SK-MEL-5 (cell line): Measurements from ENCODE around the gene CLEC4G. TPM values are rescaled to one million over a fixed set of nuclear protein-coding genes. Genes with fewer than 3 reads are reported as not detected.

Source experiments
- DNase-seq: peaks from one replicate; pipeline ENCODE4 v3.0.0-alpha.2; 2016; ENCODE audit warnings: low read depth, low spot score
- in situ Hi-C: cut with HindIII; loops from 2 replicates; pipeline ENCODE4 v1.10.0; 2016; ENCODE audit warnings: low sequenced_read_pairs, high pct_unique_total_duplicates, low pct_unique_long_range_greater_than_20kb
- total RNA-seq: library from RNA; depleted of rRNA; stranded (reverse); fragments of >200 nt; shearing (Covaris generic); gene quantifications from 2 replicates; pipeline ENCODE4 v1.2.3, GENCODE V29; 2014

Gene CLEC4G
- total RNA-seq, 1 experiment from 2014 or later = not detected

DNA sequence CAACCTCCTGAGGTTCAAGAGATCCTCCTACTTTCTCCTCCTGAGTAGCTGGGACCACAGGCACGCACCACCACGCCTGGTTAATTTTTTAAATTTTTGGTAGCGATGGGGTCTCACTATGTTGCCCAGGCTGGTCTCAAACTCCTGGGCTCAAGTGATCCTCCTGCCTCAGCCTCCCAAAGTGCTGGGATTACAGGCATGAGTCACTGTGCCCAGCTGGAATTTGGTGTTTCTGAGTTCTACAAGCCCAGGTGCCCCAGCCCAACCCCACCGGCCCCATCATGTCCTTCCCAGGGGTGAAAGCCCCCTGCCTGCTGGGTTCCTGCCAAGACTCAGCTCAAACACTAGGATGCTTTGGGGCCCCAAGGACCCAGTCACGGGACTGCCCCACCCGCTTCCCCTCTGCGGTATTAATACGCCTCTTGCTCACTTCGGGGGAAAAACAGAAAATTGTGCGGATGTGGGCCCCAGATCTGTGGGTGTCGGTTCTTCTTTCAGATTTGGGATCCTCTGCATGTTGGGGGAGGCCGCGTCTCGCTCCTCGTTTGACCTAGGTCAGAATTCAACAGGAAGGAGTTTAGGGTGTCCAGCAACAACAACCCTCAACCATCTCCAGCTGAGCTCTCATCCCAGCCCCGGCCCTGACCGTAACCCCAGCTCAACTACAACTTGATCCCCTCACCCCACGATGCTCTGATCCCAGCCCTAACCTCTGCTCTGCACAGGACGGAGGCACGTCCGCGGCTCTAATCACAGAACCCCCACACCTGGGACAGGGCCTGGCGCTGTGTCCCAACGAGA is 26.3 kb downstream of the CLEC4G start:
- in situ Hi-C loops = no loop called here
- DNase-seq = no peak

GRCh38 chr19:7704280-7705060 is 27.4 kb downstream of the CLEC4G start:
- in situ Hi-C loops = no loop called here
- no peak for DNase-seq

DNA sequence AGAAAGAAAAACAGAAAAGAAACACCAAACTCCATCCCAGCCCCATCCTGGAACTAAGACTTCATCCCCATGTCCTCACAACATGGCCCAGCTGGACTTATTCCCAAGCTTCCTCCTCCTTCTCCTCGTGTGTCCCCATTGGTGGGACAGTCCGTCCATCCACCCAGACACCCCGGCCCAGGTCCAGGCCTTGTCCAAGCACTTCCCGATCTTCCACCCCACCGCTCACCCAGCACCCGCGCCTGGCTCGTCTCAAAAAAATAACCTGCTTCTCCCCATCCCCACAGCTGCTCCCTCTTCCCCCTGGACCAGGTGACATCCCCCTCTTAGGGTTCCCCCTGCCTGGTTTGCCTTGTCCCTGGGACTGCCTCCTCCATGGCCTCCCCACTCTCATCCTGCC is 28.6 kb downstream of the CLEC4G start:
- in situ Hi-C loops = no loop called here

GRCh38 chr19:7701654-7702457 is 30.1 kb downstream of the CLEC4G start, which contains the start of gene FCER2:
Gene FCER2 (minus strand): TSS chr19:7702131. CDS start chr19:7699760, 2,371 bp downstream.
- in situ Hi-C loops = no loop called here
- DNase-seq = no peak

More for the DNA sequence above, 28.6 kb downstream of the CLEC4G start:
- no peak for DNase-seq

DNA sequence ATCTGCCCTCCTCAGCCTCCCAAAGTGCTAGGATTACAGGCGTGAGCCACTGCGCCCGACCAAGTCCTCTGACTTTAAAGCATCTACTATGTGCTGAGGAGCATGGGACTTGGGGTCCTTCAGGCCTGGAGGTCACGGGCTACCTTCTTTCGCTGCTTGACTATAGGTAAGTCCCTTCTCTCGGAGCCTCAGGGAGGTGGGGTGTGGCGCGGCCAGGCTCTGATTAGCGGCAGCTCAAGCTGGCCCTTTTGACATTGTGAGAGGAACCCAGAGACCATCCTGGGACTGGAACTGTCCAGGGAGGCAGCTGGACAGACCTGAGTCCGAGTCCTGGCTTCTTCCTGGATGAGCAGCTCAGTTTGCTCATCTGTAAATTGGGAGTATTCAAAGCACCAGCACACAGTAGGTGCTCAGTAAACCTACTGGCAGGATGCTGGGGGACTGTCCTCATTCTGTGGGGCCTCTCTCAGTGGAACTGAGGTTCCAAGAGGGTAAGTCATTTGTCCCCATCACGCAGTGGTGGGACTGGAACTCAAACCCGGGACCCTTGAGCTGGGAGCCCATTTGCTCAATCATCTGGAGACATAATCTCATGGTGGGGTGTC is 30.8 kb downstream of the CLEC4G start:
- in situ Hi-C loops = no loop called here
- DNase-seq = no peak

DNA sequence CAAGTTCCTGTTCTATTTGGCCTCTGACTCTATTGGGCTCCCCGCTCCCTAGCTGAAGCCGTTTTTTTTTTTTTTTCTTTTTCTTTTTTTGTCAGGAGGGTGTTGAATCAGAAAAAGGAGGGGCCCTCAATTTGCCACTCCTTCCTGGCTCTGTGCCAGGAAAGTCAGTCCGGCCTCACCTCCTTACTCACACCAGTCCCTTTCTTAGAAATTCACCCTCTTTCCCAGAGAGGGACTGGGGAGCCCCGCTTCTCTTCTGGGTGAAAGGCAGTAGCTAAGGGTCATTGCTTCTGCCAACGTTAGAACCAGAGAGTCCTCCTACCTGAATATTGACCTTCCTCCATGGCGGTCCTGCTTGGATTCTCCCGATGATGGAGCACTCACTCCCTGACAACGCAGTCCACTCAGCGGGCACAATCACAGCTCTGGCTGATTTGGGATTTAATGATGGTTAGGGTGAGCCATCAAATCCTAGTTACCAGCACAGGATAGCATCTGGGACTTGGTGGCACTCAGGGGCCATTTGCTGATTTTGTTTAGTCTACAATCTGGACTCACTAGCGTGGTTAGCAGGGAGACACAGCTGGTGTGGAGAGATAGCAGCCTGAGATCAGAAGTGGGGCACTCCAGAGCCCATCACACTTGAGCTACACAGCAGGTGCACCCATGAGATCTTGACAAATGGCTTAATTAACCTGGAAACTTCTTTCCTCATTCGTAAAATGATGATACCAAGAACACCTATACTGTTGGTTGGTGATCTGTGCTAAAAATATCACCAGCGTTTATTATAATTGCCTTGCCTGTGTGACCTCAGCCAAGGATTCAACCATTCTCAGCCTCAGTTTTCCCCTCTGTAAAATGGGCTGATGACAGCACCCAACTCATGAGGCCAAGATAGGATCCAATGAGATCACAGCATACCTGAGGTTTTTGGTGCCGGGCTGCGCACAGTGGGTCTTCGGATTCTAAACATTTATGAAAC is 32.2 kb downstream of the CLEC4G start:
- DNase-seq = no peak

GRCh38 chr19:7699003-7699402 is 32.9 kb downstream of the CLEC4G start:
- in situ Hi-C loops = no loop called here
- no peak for DNase-seq

More for the DNA sequence above, 32.2 kb downstream of the CLEC4G start:
- in situ Hi-C loops = no loop called here

- in situ Hi-C loops = no loop called here
- no peak for DNase-seq
These were observed 33.3 kb downstream of the CLEC4G start for GRCh38 chr19:7698583-7698982.

GRCh38 chr19:7697721-7698287 is 34.1 kb downstream of the CLEC4G start:
- no peak for DNase-seq
- in situ Hi-C loops = no loop called here

DNA sequence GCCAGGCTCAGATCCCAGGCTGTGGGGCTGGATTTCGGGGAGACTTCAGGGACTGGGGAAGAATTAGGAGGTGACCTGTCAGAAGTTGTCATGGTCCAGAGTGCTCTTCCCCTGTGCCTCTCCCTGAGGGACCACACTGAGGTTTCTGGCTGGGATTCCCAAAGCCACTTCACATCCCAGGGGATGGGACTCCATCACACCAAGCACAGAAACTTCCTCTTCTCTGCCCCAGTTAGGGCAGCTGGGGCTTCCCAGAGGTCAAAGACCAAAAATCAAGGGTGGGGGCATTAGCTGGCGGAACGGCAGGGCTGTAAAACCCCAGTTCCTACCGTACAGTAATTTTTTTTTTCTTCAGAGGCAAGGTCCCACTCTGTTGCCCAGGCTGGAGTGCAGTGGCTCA is 37.4 kb downstream of the CLEC4G start:
- in situ Hi-C loops = no loop called here
- no peak for DNase-seq

DNA sequence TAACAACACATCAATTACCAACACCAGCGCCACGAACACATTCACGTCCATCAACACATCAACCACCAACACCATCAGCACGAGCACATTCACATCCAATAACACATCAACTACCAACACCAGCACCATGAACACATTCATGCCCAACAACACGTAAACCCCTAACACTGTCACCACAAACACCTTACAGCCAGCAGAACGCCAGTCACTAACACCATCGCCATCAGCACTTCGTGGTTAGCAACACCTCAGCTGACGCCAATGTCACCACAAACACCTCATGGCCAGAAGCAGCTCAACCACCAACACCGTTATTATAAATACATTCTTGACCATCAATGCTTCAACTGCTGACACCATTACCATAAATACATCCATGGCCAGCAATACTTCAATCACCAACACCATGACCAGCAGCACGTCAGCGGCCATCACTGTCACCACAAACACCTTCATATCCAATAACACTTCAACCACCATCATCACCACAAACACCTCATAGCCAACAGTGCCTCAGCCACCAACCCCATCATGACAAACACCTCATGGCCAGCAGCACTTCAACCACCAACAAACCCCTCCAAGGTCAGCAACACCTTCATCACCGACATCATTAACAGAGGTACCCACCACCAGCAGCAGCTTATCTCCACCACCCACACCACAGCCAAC is 39.4 kb downstream of the CLEC4G start:
- DNase-seq = no peak
- in situ Hi-C loops = no loop called here

DNA sequence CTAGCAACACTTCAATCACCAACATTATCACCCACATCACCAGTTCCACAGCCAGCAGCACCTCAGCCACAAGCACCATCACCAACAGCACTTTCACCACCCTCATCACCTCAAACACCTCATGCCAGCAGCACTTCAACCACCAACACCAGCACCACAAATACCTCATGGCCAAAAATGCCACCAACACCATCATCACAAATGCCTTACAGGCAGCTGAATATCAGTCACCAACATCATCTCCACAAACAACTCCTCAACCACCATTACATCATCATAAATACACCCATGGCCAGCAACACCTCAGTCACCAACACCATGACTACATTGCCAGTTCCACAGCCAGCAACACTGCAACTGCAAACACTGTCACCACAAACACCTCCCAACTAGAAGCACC is 40.4 kb downstream of the CLEC4G start:
- no peak for DNase-seq
- in situ Hi-C loops = no loop called here

DNA sequence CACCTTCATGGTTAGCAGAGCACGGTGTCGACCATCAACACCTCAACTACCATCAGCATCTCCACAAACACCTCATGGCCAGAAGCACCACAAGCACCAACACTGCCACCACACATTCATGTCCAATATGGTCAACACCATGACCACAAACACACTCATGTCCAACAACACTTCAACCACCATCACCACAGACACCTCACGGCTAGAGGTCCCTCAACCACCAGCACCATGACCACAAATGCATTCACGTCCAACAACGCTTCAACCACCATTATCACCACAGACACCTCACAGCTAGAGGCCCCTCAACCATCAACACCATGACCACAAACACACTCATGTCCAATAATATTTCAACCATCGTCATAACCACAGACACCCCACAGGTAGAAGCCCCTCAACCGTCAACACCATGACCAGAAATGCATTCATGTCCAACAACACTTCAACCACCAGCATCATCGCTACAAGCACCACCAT is 41.1 kb downstream of the CLEC4G start:
- DNase-seq = no peak
- in situ Hi-C loops = no loop called here

DNA sequence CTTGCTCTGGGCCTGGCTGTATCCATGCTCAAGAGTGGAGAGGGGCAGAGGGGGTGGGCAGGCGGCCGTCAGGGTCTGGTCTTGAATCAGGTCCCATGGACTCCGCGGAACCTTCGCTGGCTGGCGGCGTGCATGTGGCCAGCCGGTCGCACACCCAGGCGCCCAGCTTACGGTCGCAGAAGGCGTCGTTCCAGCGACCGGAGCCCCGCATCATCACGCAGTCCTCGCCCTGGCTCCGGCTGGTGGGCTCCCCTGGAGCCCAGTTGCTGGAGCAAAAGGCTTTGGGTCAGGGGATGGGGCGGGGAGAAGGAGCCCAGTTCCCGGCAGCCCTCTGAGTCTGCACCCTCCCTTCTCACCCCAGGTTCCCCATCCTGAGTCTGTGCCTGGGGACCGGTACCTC is 42.7 kb downstream of the CLEC4G start:
- no peak for DNase-seq
- in situ Hi-C loops = no loop called here

DNA sequence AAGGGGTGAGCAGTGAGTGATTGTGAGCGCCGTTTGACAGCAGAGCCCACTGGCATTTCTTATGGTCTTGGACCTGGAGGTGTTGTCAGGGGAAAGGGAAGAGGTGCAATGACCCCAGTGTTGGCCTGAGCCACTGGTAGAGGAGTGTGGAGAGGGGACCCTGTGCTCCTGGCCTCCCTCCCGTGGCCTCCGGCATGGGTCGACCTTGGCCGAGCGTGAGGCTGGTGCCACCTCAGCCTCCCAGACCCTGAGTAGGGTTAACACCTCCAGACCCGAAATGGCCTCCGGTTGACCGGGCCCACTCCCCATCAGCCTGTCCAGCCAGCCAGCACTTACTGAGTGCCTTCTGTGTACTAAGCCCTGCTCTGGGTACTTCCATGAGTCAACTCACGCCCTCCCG is 44.7 kb downstream of the CLEC4G start:
- in situ Hi-C loops = no loop called here
- DNase-seq = no peak
